ENCODE results near the gene GOLT1A. TPM values are rescaled to one million over a fixed set of nuclear protein-coding genes. Genes with fewer than 3 reads are reported as not detected.
A peak's percentile ranks its signal among the peaks of the same experiment; 100 is the strongest.

GOLT1A gene
- polyA plus RNA-seq, 4 donors = 42.8 to 136 (median 112) TPM

- FAIRE-seq (no peak), DNase-seq (peak; percentile 69 to 70)
- Histone ChIP-seq H3K4me1 (ENCODE audit: control insufficient read depth in 3 of 3, insufficient read depth in 2 of 3, low read depth in 1 of 3, low read length in 2 of 3) (peaks cover 0 to 15% (median 0%) of the 10 kb centered on the region in 3 donors), H3K4me3 (ENCODE audit: low read depth in 1 of 3, low read length in 3 of 3) (no peak overlapping the region), H3K27me3 (ENCODE audit: control insufficient read depth in 3 of 3, insufficient read depth in 3 of 3, low read length in 3 of 3) (peaks cover 0 to 3% (median 2%) of the 10 kb centered on the region in 3 donors), H3K36me3 (ENCODE audit: control insufficient read depth in 3 of 3, insufficient read depth in 2 of 3, low read depth in 1 of 3, low read length in 3 of 3) (no peaks in the 10 kb centered on the region), H3K27ac (ENCODE audit: low read depth in 1 of 3, low read length in 2 of 3) (no peak overlapping the region), H3K9me3 (ENCODE audit: control insufficient read depth in 2 of 2, insufficient read depth in 1 of 2, low read depth in 1 of 2, low read length in 1 of 2) (no peaks in the 10 kb centered on the region)
- 19 to 31% (median 29%) methylated on average over 4 of the region's 4 CpGs for WGBS, 3 donors
Measured at GRCh38 chr1:204177133-204177532, 36.7 kb downstream of the GOLT1A start.

GRCh38 chr1:204176049-204176448 is 37.7 kb downstream of the GOLT1A start:
- Histone ChIP-seq H3K9me3 (ENCODE audit: control insufficient read depth in 2 of 2, insufficient read depth in 1 of 2, low read depth in 1 of 2, low read length in 1 of 2) (no peaks in the 10 kb centered on the region), H3K4me3 (ENCODE audit: low read depth in 1 of 3, low read length in 3 of 3) (no peak overlapping the region), H3K27me3 (ENCODE audit: control insufficient read depth in 3 of 3, insufficient read depth in 3 of 3, low read length in 3 of 3) (peaks cover 0 to 3% (median 2%) of the 10 kb centered on the region in 3 donors), H3K4me1 (ENCODE audit: control insufficient read depth in 3 of 3, insufficient read depth in 2 of 3, low read depth in 1 of 3, low read length in 2 of 3) (peaks cover 0 to 15% (median 0%) of the 10 kb centered on the region in 3 donors), H3K27ac (ENCODE audit: low read depth in 1 of 3, low read length in 2 of 3) (no peak overlapping the region), H3K36me3 (ENCODE audit: control insufficient read depth in 3 of 3, insufficient read depth in 2 of 3, low read depth in 1 of 3, low read length in 3 of 3) (no peaks in the 10 kb centered on the region)
- WGBS, 3 donors = 85 to 90% (median 89%) methylated on average over 5 of the region's 5 CpGs
- DNase-seq (no peak), FAIRE-seq (no peak)

DNA sequence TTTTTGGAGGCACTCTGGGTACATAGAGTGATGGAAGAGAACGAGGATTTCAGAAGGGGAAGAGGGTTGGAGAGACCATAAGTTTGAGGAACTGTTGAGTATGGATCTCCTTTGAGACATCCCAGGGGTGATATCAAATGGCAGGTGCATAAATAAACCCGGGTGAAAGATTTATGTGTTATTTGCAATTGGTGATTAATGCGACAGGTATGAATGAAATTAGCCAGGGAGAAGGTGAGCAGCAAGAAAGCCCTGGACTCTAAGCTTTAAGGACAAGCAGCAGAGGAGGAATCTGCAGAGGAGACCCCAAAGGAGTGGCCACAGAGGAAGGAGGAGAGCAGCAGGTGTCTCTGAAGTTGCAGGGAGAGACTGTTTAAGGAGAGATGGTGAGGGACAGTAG is 38.8 kb downstream of the GOLT1A start:
- WGBS, 3 donors = 44 to 59% (median 53%) methylated on average over 3 of the region's 3 CpGs
- no peak for DNase-seq
- Histone ChIP-seq H3K4me3 (ENCODE audit: low read depth in 1 of 3, low read length in 3 of 3) (no peak overlapping the region), H3K36me3 (ENCODE audit: control insufficient read depth in 3 of 3, insufficient read depth in 2 of 3, low read depth in 1 of 3, low read length in 3 of 3) (no peaks in the 10 kb centered on the region), H3K27ac (ENCODE audit: low read depth in 1 of 3, low read length in 2 of 3) (no peak overlapping the region), H3K27me3 (ENCODE audit: control insufficient read depth in 3 of 3, insufficient read depth in 3 of 3, low read length in 3 of 3) (peaks cover 0 to 3% (median 2%) of the 10 kb centered on the region in 3 donors), H3K9me3 (ENCODE audit: control insufficient read depth in 2 of 2, insufficient read depth in 1 of 2, low read depth in 1 of 2, low read length in 1 of 2) (peaks cover 0 to 6% of the 10 kb centered on the region in 2 donors), H3K4me1 (ENCODE audit: control insufficient read depth in 3 of 3, insufficient read depth in 2 of 3, low read depth in 1 of 3, low read length in 2 of 3) (peaks cover 0 to 15% (median 0%) of the 10 kb centered on the region in 3 donors)
- FAIRE-seq = no peak

- Histone ChIP-seq H3K9me3 (ENCODE audit: control insufficient read depth in 2 of 2, insufficient read depth in 1 of 2, low read depth in 1 of 2, low read length in 1 of 2) (peaks cover 0 to 10% of the 10 kb centered on the region in 2 donors), H3K36me3 (ENCODE audit: control insufficient read depth in 3 of 3, insufficient read depth in 2 of 3, low read depth in 1 of 3, low read length in 3 of 3) (no peaks in the 10 kb centered on the region), H3K4me3 (ENCODE audit: low read depth in 1 of 3, low read length in 3 of 3) (no peak overlapping the region), H3K27me3 (ENCODE audit: control insufficient read depth in 3 of 3, insufficient read depth in 3 of 3, low read length in 3 of 3) (peaks cover 0 to 2% (median 0%) of the 10 kb centered on the region in 3 donors), H3K27ac (ENCODE audit: low read depth in 1 of 3, low read length in 2 of 3) (no peak overlapping the region), H3K4me1 (ENCODE audit: control insufficient read depth in 3 of 3, insufficient read depth in 2 of 3, low read depth in 1 of 3, low read length in 2 of 3) (peaks cover 0 to 9% (median 0%) of the 10 kb centered on the region in 3 donors)
- 91 to 95% (median 91%) methylated on average over 2 of the region's 2 CpGs for WGBS, 3 donors
- FAIRE-seq (no peak), DNase-seq (no peak)
Measured at GRCh38 chr1:204172404-204173029, 41.3 kb downstream of the GOLT1A start.

DNA sequence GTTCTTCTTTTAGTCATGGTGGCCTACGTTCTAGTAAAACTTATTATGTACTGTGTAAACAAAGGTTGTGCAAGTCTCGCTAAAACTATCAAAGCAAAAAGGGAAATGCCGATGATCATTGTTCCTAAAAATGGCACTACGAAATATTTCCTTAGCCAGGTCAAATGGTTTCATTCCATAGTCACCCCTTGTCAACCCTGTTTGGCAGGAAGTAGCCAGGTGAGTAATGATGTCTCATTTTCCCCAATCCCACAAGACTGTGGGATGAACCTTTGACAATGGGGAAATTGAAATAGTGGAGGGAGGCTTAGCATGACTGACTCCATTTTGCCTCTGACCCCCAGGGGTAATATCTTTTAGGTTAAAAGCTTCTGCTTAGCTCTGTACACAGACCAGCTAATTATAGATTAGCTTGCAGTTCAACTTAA is 42.0 kb downstream of the GOLT1A start:
- 57 to 63% (median 60%) methylated on average over 4 of the region's 4 CpGs for WGBS, 3 donors
- no peak for FAIRE-seq
- Histone ChIP-seq H3K4me3 (ENCODE audit: low read depth in 1 of 3, low read length in 3 of 3) (no peak overlapping the region), H3K27me3 (ENCODE audit: control insufficient read depth in 3 of 3, insufficient read depth in 3 of 3, low read length in 3 of 3) (peaks cover 0 to 2% (median 0%) of the 10 kb centered on the region in 3 donors), H3K4me1 (ENCODE audit: control insufficient read depth in 3 of 3, insufficient read depth in 2 of 3, low read depth in 1 of 3, low read length in 2 of 3) (peaks cover 0 to 2% (median 0%) of the 10 kb centered on the region in 3 donors), H3K27ac (ENCODE audit: low read depth in 1 of 3, low read length in 2 of 3) (no peak overlapping the region), H3K36me3 (ENCODE audit: control insufficient read depth in 3 of 3, insufficient read depth in 2 of 3, low read depth in 1 of 3, low read length in 3 of 3) (no peaks in the 10 kb centered on the region), H3K9me3 (ENCODE audit: control insufficient read depth in 2 of 2, insufficient read depth in 1 of 2, low read depth in 1 of 2, low read length in 1 of 2) (peaks cover 0 to 10% of the 10 kb centered on the region in 2 donors)
- DNase-seq = no peak

GRCh38 chr1:204170494-204171155 is 43.2 kb downstream of the GOLT1A start:
- 86 to 91% (median 87%) methylated on average over 3 of the region's 3 CpGs for WGBS, 3 donors

GRCh38 chr1:204169858-204170257 is 43.9 kb downstream of the GOLT1A start:
- WGBS, 3 donors = 80 to 92% (median 90%) methylated on average over 4 of the region's 4 CpGs

More at GRCh38 chr1:204170494-204171155, 43.2 kb downstream of the GOLT1A start:
- Histone ChIP-seq H3K36me3 (ENCODE audit: control insufficient read depth in 3 of 3, insufficient read depth in 2 of 3, low read depth in 1 of 3, low read length in 3 of 3) (no peaks in the 10 kb centered on the region), H3K27ac (ENCODE audit: low read depth in 1 of 3, low read length in 2 of 3) (no peak overlapping the region), H3K4me1 (ENCODE audit: control insufficient read depth in 3 of 3, insufficient read depth in 2 of 3, low read depth in 1 of 3, low read length in 2 of 3) (no peaks in the 10 kb centered on the region), H3K4me3 (ENCODE audit: low read depth in 1 of 3, low read length in 3 of 3) (no peak overlapping the region), H3K9me3 (ENCODE audit: control insufficient read depth in 2 of 2, insufficient read depth in 1 of 2, low read depth in 1 of 2, low read length in 1 of 2) (peaks cover 0 to 10% of the 10 kb centered on the region in 2 donors), H3K27me3 (ENCODE audit: control insufficient read depth in 3 of 3, insufficient read depth in 3 of 3, low read length in 3 of 3) (no peaks in the 10 kb centered on the region)
- no peak for FAIRE-seq
- DNase-seq = no peak

DNA sequence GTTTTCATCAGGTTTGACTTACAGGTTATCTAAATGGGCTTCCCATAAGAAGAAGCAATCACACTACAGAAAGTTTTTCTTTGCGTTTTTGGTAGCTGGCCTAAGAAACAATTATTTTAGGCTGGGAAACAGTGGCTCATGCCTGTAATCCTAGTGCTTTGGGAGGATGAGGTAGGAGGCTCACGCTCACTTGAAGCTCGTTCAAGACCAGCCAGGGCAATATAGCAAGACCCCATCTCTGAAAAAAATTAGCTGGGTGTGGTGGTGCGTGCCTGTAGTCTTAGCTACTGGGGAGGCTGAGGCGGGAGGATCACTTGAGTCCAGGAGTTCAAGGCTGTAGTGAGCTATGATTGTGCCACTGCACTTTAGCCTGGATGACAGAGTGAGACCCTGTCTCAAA is 46.1 kb downstream of the GOLT1A start:
- WGBS, 3 donors = 89 to 93% (median 90%) methylated on average over 5 of the region's 5 CpGs
- no peak overlapping the region for H3K27ac ChIP-seq (ENCODE audit: low read depth in 1 of 3, low read length in 2 of 3)
- no peak overlapping the region for H3K4me3 ChIP-seq (ENCODE audit: low read depth in 1 of 3, low read length in 3 of 3)
- H3K4me1 ChIP-seq (ENCODE audit: control insufficient read depth in 3 of 3, insufficient read depth in 2 of 3, low read depth in 1 of 3, low read length in 2 of 3) = no peaks in the 10 kb centered on the region
- no peaks in the 10 kb centered on the region for H3K36me3 ChIP-seq (ENCODE audit: control insufficient read depth in 3 of 3, insufficient read depth in 2 of 3, low read depth in 1 of 3, low read length in 3 of 3)
- peaks cover 0 to 10% of the 10 kb centered on the region in 2 donors for H3K9me3 ChIP-seq (ENCODE audit: control insufficient read depth in 2 of 2, insufficient read depth in 1 of 2, low read depth in 1 of 2, low read length in 1 of 2)
- no peaks in the 10 kb centered on the region for H3K27me3 ChIP-seq (ENCODE audit: control insufficient read depth in 3 of 3, insufficient read depth in 3 of 3, low read length in 3 of 3)
- no peak for DNase-seq
- FAIRE-seq = no peak

More at GRCh38 chr1:204169858-204170257, 43.9 kb downstream of the GOLT1A start:
- no peaks in the 10 kb centered on the region for H3K27me3 ChIP-seq (ENCODE audit: control insufficient read depth in 3 of 3, insufficient read depth in 3 of 3, low read length in 3 of 3)
- H3K4me3 ChIP-seq (ENCODE audit: low read depth in 1 of 3, low read length in 3 of 3) = no peak overlapping the region
- no peaks in the 10 kb centered on the region for H3K36me3 ChIP-seq (ENCODE audit: control insufficient read depth in 3 of 3, insufficient read depth in 2 of 3, low read depth in 1 of 3, low read length in 3 of 3)
- H3K9me3 ChIP-seq (ENCODE audit: control insufficient read depth in 2 of 2, insufficient read depth in 1 of 2, low read depth in 1 of 2, low read length in 1 of 2) = peaks cover 0 to 10% of the 10 kb centered on the region in 2 donors
- H3K27ac ChIP-seq (ENCODE audit: low read depth in 1 of 3, low read length in 2 of 3) = no peak overlapping the region
- H3K4me1 ChIP-seq (ENCODE audit: control insufficient read depth in 3 of 3, insufficient read depth in 2 of 3, low read depth in 1 of 3, low read length in 2 of 3) = no peaks in the 10 kb centered on the region
- FAIRE-seq (no peak), DNase-seq (no peak)
